Measurements from ENCODE around the gene PTPRD. TPM values are rescaled to one million over a fixed set of nuclear protein-coding genes. Genes with fewer than 3 reads are reported as not detected.

PTPRD gene
- total RNA-seq, 1 experiment from 2014 or later: not detected

DNA sequence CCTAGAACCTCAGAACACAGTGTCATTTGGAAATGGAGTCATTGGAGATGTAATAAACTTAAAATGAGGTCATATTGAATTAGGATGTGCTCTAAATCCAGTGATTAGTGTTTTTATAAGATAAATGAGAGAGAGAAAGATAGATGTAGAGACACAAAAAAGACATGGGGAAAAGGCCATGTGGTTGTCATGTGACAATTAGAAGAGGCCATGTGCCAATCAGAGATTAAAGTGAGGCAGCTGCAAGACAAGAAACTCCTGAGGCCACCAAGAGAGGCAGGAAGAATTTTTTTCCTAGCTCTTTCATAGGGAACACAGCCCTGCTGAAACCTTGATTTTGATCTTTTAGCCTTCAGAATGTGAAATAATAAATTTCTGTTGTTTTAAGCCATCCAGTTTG lies 1307.2 kb downstream of the PTPRD start:
- no peak overlapping the region for H3K4me3 ChIP-seq (ENCODE audit: low read depth, low read length, poor library complexity, severe bottlenecking)
- CTCF ChIA-PET: no interaction called here

DNA sequence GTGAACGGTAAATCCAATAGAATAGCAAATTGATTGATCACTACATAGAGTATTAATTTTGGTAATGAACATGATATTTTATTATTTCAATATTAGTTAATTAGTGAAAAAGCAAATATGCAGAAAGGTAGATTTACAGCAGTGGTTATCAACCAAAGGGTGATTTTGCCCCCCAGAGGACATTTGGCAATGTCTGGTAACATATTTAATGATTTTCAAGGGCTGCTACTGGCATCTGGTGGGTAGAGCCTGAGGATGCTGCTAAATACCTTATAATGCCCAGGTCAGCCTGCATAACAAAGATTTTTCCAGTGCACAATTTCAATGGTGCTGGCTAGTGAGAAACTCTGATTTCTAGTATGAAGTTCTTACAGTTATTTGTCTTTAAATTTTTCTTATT lies 1313.7 kb downstream of the PTPRD start:
- Histone ChIP-seq H3K27ac (ENCODE audit: low read depth, low read length, poor library complexity, severe bottlenecking) (no peak overlapping the region), H3K4me1 (ENCODE audit: insufficient read depth, low read length, poor library complexity, severe bottlenecking) (no peaks in the 10 kb centered on the region), H3K9me3 (ENCODE audit: low read depth, low read length, poor library complexity, severe bottlenecking) (no peaks in the 10 kb centered on the region), H3K27me3 (replicated peaks; ENCODE audit: insufficient read depth, low read depth, low read length, poor library complexity) (no peaks in the 10 kb centered on the region), H3K4me3 (ENCODE audit: low read depth, low read length, poor library complexity, severe bottlenecking) (no peak overlapping the region), H3K36me3 (ENCODE audit: insufficient read depth, low read length, poor library complexity, severe bottlenecking) (no peaks in the 10 kb centered on the region)
- DNase-seq (ENCODE audit: low spot score): no peak
- TF ChIP-seq, protein P1, sequence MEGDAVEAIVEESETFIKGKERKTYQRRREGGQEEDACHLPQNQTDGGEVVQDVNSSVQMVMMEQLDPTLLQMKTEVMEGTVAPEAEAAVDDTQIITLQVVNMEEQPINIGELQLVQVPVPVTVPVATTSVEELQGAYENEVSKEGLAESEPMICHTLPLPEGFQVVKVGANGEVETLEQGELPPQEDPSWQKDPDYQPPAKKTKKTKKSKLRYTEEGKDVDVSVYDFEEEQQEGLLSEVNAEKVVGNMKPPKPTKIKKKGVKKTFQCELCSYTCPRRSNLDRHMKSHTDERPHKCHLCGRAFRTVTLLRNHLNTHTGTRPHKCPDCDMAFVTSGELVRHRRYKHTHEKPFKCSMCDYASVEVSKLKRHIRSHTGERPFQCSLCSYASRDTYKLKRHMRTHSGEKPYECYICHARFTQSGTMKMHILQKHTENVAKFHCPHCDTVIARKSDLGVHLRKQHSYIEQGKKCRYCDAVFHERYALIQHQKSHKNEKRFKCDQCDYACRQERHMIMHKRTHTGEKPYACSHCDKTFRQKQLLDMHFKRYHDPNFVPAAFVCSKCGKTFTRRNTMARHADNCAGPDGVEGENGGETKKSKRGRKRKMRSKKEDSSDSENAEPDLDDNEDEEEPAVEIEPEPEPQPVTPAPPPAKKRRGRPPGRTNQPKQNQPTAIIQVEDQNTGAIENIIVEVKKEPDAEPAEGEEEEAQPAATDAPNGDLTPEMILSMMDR (conservative IDR thresholded peaks at IDR 0.05; ENCODE audit: low read depth, low read length): no peak
- TF ChIP-seq EZH2 (IDR thresholded peaks at IDR 0.05; ENCODE audit: borderline replicate concordance, low read depth, low read length, poor library complexity, severe bottlenecking): no peak
- CTCF ChIA-PET: no interaction called here
- no TSS peak for BruUV-seq (replicated peaks)
- intact Hi-C loops (cut with micrococcal nuclease; ENCODE audit: unreplicated experiment): no loop called here
- POLR2A ChIA-PET (ENCODE audit: low non-redundant PET): no interaction called here

More for the DNA sequence above, 1307.2 kb downstream of the PTPRD start:
- intact Hi-C loops (cut with micrococcal nuclease; ENCODE audit: unreplicated experiment): no loop called here
- Histone ChIP-seq H3K9me3 (ENCODE audit: low read depth, low read length, poor library complexity, severe bottlenecking) (no peaks in the 10 kb centered on the region), H3K27ac (ENCODE audit: low read depth, low read length, poor library complexity, severe bottlenecking) (no peak overlapping the region), H3K27me3 (replicated peaks; ENCODE audit: insufficient read depth, low read depth, low read length, poor library complexity) (no peaks in the 10 kb centered on the region), H3K4me1 (ENCODE audit: insufficient read depth, low read length, poor library complexity, severe bottlenecking) (no peaks in the 10 kb centered on the region), H3K36me3 (ENCODE audit: insufficient read depth, low read length, poor library complexity, severe bottlenecking) (no peaks in the 10 kb centered on the region)
- no peak for DNase-seq (ENCODE audit: low spot score)
- no TSS peak for BruUV-seq (replicated peaks)
- TF ChIP-seq, protein P1 (conservative IDR thresholded peaks at IDR 0.05; ENCODE audit: low read depth, low read length): no peak
- no peak for TF ChIP-seq EZH2 (IDR thresholded peaks at IDR 0.05; ENCODE audit: borderline replicate concordance, low read depth, low read length, poor library complexity, severe bottlenecking)
- POLR2A ChIA-PET (ENCODE audit: low non-redundant PET): no interaction called here

DNA sequence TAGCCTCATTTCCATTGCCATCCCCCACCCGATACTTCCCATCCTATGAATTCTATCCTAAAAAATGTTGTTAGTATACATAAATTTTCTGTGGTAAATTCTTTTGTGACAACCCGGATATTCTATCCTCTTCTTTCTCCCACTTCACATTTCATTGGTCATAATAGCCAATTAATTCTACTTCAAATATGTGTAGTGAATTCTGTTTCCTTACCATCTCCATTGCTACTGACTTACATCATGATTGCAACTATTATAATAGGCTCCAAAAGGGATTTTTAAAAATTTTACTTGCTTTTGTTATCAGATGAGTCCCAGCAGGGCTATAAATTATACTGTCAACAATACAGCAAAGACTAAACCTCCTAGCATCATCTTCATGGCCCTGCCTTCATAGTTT lies 1326.8 kb downstream of the PTPRD start:
- BruUV-seq (replicated peaks): no TSS peak
- H3K27ac ChIP-seq (ENCODE audit: low read depth, low read length, poor library complexity, severe bottlenecking): no peak overlapping the region
- no peaks in the 10 kb centered on the region for H3K27me3 ChIP-seq (replicated peaks; ENCODE audit: insufficient read depth, low read depth, low read length, poor library complexity)
- ChIA-PET POLR2A (ENCODE audit: low non-redundant PET) (no interaction called here), CTCF (no interaction called here)
- no peaks in the 10 kb centered on the region for H3K36me3 ChIP-seq (ENCODE audit: insufficient read depth, low read length, poor library complexity, severe bottlenecking)
- intact Hi-C loops (cut with micrococcal nuclease; ENCODE audit: unreplicated experiment): loop anchor here (10.0 kb wide), 1 partner anchor 61 kb away; no protein-coding TSS in a partner anchor
- H3K4me3 ChIP-seq (ENCODE audit: low read depth, low read length, poor library complexity, severe bottlenecking): no peak overlapping the region
- DNase-seq (ENCODE audit: low spot score): no peak
- TF ChIP-seq, protein P1 (conservative IDR thresholded peaks at IDR 0.05; ENCODE audit: low read depth, low read length): no peak
- no peak for TF ChIP-seq EZH2 (IDR thresholded peaks at IDR 0.05; ENCODE audit: borderline replicate concordance, low read depth, low read length, poor library complexity, severe bottlenecking)
- no peaks in the 10 kb centered on the region for H3K9me3 ChIP-seq (ENCODE audit: low read depth, low read length, poor library complexity, severe bottlenecking)
- no peaks in the 10 kb centered on the region for H3K4me1 ChIP-seq (ENCODE audit: insufficient read depth, low read length, poor library complexity, severe bottlenecking)
